Measurements from ENCODE around the gene RMRP. TPM values are rescaled to one million over a fixed set of nuclear protein-coding genes. Genes with fewer than 3 reads are reported as not detected.
A peak's percentile ranks its signal among the peaks of the same experiment; 100 is the strongest.

RMRP gene
- total and polyA plus RNA-seq, 9 of the 15 experiments (the other 6 are each of a cell fraction or from before 2014, with no cell fraction given) = 75.7 to 89,974 (median 13,378) TPM; not detected in 3

- peak; percentile 98 for TF ChIP-seq MAX (CRISPR knock-in tag; IDR thresholded peaks at IDR 0.05)
- peak; percentile 84; the same call in 1 of the 2 replicates for TF ChIP-seq NKRF (IDR thresholded peaks at IDR 0.05; ENCODE audit: borderline replicate concordance)
- TF ChIP-seq TAF1 (IDR thresholded peaks at IDR 0.05; ENCODE audit: control insufficient read depth, extremely low read depth, insufficient read depth, low read length, severe bottlenecking) = peak; percentile 27
- peak; percentile 99 for TF ChIP-seq TBP (optimal IDR thresholded peaks at IDR 0.05; ENCODE audit: low read depth, low read length)
- TF ChIP-seq, protein P1, sequence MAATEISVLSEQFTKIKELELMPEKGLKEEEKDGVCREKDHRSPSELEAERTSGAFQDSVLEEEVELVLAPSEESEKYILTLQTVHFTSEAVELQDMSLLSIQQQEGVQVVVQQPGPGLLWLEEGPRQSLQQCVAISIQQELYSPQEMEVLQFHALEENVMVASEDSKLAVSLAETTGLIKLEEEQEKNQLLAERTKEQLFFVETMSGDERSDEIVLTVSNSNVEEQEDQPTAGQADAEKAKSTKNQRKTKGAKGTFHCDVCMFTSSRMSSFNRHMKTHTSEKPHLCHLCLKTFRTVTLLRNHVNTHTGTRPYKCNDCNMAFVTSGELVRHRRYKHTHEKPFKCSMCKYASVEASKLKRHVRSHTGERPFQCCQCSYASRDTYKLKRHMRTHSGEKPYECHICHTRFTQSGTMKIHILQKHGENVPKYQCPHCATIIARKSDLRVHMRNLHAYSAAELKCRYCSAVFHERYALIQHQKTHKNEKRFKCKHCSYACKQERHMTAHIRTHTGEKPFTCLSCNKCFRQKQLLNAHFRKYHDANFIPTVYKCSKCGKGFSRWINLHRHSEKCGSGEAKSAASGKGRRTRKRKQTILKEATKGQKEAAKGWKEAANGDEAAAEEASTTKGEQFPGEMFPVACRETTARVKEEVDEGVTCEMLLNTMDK (IDR thresholded peaks at IDR 0.05; ENCODE audit: borderline replicate concordance, insufficient read depth, low read depth, low read length, poor library complexity, severe bottlenecking) = peak; percentile 52
- peak; percentile 47 for TF ChIP-seq ARID1B (IDR thresholded peaks at IDR 0.05)
- TF ChIP-seq, protein P2, sequence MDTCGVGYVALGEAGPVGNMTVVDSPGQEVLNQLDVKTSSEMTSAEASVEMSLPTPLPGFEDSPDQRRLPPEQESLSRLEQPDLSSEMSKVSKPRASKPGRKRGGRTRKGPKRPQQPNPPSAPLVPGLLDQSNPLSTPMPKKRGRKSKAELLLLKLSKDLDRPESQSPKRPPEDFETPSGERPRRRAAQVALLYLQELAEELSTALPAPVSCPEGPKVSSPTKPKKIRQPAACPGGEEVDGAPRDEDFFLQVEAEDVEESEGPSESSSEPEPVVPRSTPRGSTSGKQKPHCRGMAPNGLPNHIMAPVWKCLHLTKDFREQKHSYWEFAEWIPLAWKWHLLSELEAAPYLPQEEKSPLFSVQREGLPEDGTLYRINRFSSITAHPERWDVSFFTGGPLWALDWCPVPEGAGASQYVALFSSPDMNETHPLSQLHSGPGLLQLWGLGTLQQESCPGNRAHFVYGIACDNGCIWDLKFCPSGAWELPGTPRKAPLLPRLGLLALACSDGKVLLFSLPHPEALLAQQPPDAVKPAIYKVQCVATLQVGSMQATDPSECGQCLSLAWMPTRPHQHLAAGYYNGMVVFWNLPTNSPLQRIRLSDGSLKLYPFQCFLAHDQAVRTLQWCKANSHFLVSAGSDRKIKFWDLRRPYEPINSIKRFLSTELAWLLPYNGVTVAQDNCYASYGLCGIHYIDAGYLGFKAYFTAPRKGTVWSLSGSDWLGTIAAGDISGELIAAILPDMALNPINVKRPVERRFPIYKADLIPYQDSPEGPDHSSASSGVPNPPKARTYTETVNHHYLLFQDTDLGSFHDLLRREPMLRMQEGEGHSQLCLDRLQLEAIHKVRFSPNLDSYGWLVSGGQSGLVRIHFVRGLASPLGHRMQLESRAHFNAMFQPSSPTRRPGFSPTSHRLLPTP (IDR thresholded peaks at IDR 0.05; ENCODE audit: borderline replicate concordance, extremely low read depth, insufficient read length) = peak; percentile 47
- TF ChIP-seq YY1 (IDR thresholded peaks at IDR 0.05; ENCODE audit: borderline replicate concordance in 1 of 3, control insufficient read depth in 1 of 3, extremely low read depth in 1 of 3, insufficient read depth in 3 of 3, insufficient read length in 1 of 3, insufficient replicate concordance in 2 of 3, low read depth in 1 of 3, low read length in 2 of 3) = peak in 2 of 3 experiments; percentile 56 to 62
- TF ChIP-seq WHSC1 (IDR thresholded peaks at IDR 0.05; ENCODE audit: low read length) = no peak
- peak; percentile 56; the same call in 1 of the 2 replicates for TF ChIP-seq KLF1 (tag; IDR thresholded peaks at IDR 0.05)
- no peak for TF ChIP-seq RFX7 (CRISPR knock-in tag; IDR thresholded peaks at IDR 0.05)
- TF ChIP-seq, protein P3, sequence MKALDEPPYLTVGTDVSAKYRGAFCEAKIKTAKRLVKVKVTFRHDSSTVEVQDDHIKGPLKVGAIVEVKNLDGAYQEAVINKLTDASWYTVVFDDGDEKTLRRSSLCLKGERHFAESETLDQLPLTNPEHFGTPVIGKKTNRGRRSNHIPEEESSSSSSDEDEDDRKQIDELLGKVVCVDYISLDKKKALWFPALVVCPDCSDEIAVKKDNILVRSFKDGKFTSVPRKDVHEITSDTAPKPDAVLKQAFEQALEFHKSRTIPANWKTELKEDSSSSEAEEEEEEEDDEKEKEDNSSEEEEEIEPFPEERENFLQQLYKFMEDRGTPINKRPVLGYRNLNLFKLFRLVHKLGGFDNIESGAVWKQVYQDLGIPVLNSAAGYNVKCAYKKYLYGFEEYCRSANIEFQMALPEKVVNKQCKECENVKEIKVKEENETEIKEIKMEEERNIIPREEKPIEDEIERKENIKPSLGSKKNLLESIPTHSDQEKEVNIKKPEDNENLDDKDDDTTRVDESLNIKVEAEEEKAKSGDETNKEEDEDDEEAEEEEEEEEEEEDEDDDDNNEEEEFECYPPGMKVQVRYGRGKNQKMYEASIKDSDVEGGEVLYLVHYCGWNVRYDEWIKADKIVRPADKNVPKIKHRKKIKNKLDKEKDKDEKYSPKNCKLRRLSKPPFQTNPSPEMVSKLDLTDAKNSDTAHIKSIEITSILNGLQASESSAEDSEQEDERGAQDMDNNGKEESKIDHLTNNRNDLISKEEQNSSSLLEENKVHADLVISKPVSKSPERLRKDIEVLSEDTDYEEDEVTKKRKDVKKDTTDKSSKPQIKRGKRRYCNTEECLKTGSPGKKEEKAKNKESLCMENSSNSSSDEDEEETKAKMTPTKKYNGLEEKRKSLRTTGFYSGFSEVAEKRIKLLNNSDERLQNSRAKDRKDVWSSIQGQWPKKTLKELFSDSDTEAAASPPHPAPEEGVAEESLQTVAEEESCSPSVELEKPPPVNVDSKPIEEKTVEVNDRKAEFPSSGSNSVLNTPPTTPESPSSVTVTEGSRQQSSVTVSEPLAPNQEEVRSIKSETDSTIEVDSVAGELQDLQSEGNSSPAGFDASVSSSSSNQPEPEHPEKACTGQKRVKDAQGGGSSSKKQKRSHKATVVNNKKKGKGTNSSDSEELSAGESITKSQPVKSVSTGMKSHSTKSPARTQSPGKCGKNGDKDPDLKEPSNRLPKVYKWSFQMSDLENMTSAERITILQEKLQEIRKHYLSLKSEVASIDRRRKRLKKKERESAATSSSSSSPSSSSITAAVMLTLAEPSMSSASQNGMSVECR (CRISPR knock-in tag; IDR thresholded peaks at IDR 0.05) = peak; percentile 94
- TF ChIP-seq ZBED1 (IDR thresholded peaks at IDR 0.05) = peak; percentile 81; the same call in 1 of the 2 replicates
- peak; percentile 94 for TF ChIP-seq EGR1 (conservative IDR thresholded peaks at IDR 0.05)
Measured at GRCh38 chr9:35657546-35658136, at the start of gene RMRP (continued).
